ENCODE results near the gene DLST.

The DLST gene

GRCh38 chr14:74896400-74896799, 14.7 kb downstream of the DLST start:
- DNase-seq (ENCODE audit: low read depth, low spot score): no peak

- DNase-seq (ENCODE audit: low read depth, low spot score): no peak
These were observed 15.9 kb downstream of the DLST start for GRCh38 chr14:74897642-74898041.

GRCh38 chr14:74898083-74898482, 16.4 kb downstream of the DLST start:
- no peak for DNase-seq (ENCODE audit: low read depth, low spot score)

- DNase-seq (ENCODE audit: low read depth, low spot score): no peak
These were observed 17.0 kb downstream of the DLST start for GRCh38 chr14:74898694-74899093.

GRCh38 chr14:74902941-74903705, 21.4 kb downstream of the DLST start:
- DNase-seq (ENCODE audit: low read depth, low spot score): no peak

- DNase-seq (ENCODE audit: low read depth, low spot score): no peak
These were observed 23.2 kb downstream of the DLST start for GRCh38 chr14:74904635-74905503.

- no peak for DNase-seq (ENCODE audit: low read depth, low spot score)
These were observed 24.0 kb downstream of the DLST start for GRCh38 chr14:74905595-74906142.

- no peak for DNase-seq (ENCODE audit: low read depth, low spot score)
These were observed 25.3 kb downstream of the DLST start for GRCh38 chr14:74906925-74907521.

GRCh38 chr14:74907744-74908143, 26.0 kb downstream of the DLST start:
- DNase-seq (ENCODE audit: low read depth, low spot score): no peak

GRCh38 chr14:74908861-74909341, 27.2 kb downstream of the DLST start:
- no peak for DNase-seq (ENCODE audit: low read depth, low spot score)

- DNase-seq (ENCODE audit: low read depth, low spot score): no peak
These were observed 27.8 kb downstream of the DLST start for GRCh38 chr14:74909501-74909900.

- DNase-seq (ENCODE audit: low read depth, low spot score): no peak
These were observed 28.2 kb downstream of the DLST start for GRCh38 chr14:74909911-74910310.

- DNase-seq (ENCODE audit: low read depth, low spot score): no peak
These were observed 28.8 kb downstream of the DLST start for GRCh38 chr14:74910556-74910955.

- no peak for DNase-seq (ENCODE audit: low read depth, low spot score)
These were observed 29.5 kb downstream of the DLST start for GRCh38 chr14:74911221-74911620.

GRCh38 chr14:74911704-74912103, 30.0 kb downstream of the DLST start:
- DNase-seq (ENCODE audit: low read depth, low spot score): no peak

GRCh38 chr14:74912111-74912510, 30.4 kb downstream of the DLST start:
- no peak for DNase-seq (ENCODE audit: low read depth, low spot score)

- DNase-seq (ENCODE audit: low read depth, low spot score): no peak
These were observed 31.1 kb downstream of the DLST start for GRCh38 chr14:74912801-74913200.

- no peak for DNase-seq (ENCODE audit: low read depth, low spot score)
These were observed 31.7 kb downstream of the DLST start for GRCh38 chr14:74913393-74913910.

- DNase-seq (ENCODE audit: low read depth, low spot score): peak; percentile 53
These were observed 32.4 kb downstream of the DLST start for GRCh38 chr14:74913986-74914573.

GRCh38 chr14:74915426-74915825, 33.7 kb downstream of the DLST start:
- no peak for DNase-seq (ENCODE audit: low read depth, low spot score)

- DNase-seq (ENCODE audit: low read depth, low spot score): no peak
These were observed 34.1 kb downstream of the DLST start for GRCh38 chr14:74915826-74916225.

All from smooth muscle cell of the brain vasculature (primary cell).